IMR-90 (cell line): ENCODE results near the gene ABCB9. TPM values are rescaled to one million over a fixed set of nuclear protein-coding genes. Genes with fewer than 3 reads are reported as not detected.

ENCODE experiments used
- ATAC-seq: fragments of 200-7000 bp; cut with Tn5 transposase; 2 replicates; pipeline ENCODE4 v1.9.1; 2020; ENCODE audit warnings: low read depth, mild to moderate bottlenecking, moderate library complexity
- BruUV-seq: library from RNA; stranded (reverse); fragments of 400-500 nt; replicated peaks from 2 replicates; lab custom pipeline; 2021; lab: Mats Ljungman, UMichigan
- CTCF ChIA-PET: fragments of 300-600 bp; formaldehyde crosslinking; extraction: SDS; loops from one replicate; lab custom pipeline; 2021; ENCODE audit warnings: antibody characterized with exemption; lab: Yijun Ruan, JAX
- POLR2A ChIA-PET: fragments of 300-600 bp; sonication (Branson Sonifier 250); formaldehyde crosslinking; loops from one replicate; lab custom pipeline; 2022; ENCODE audit warnings: antibody characterized with exemption; ENCODE audit not compliant: unreplicated experiment; lab: Charles Lee
- DNase-seq: peaks from one replicate; pipeline ENCODE4 v3.0.0; 2013
- H2AFZ ChIP-seq: replicated peaks from 2 replicates; pipeline ENCODE3; 2013; ENCODE audit warnings: low read length, mild to moderate bottlenecking; ENCODE audit not compliant: poor library complexity
- H2AK5ac ChIP-seq: 2 replicates; pipeline ENCODE4 v1.6.1; 2013; ENCODE audit warnings: low read depth, low read length, inconsistent platforms
- H2AK9ac ChIP-seq: replicated peaks from 2 replicates; pipeline ENCODE3; 2013; ENCODE audit warnings: mild to moderate bottlenecking, low read depth, low read length, moderate library complexity; ENCODE audit not compliant: poor library complexity
- H2BK120ac ChIP-seq: 2 replicates; pipeline ENCODE4 v1.6.1; 2013; ENCODE audit warnings: low read depth, low read length, inconsistent platforms
- H2BK15ac ChIP-seq: 3 replicates; pipeline ENCODE4 v1.6.1; 2013; ENCODE audit warnings: low read depth, low read length, inconsistent platforms
- H2BK20ac ChIP-seq: 2 replicates; pipeline ENCODE4 v1.6.1; 2013; ENCODE audit warnings: low read depth, mild to moderate bottlenecking, inconsistent platforms, low read length, moderate library complexity
- H2BK5ac ChIP-seq: 2 replicates; pipeline ENCODE4 v1.6.1; 2013; ENCODE audit warnings: mild to moderate bottlenecking, low read depth, low read length, inconsistent platforms; ENCODE audit not compliant: poor library complexity, severe bottlenecking
- H3K14ac ChIP-seq: replicated peaks from 2 replicates; pipeline ENCODE4 v1.6.1; 2013; ENCODE audit warnings: low read depth, low read length, inconsistent platforms
- H3K18ac ChIP-seq: 2 replicates; pipeline ENCODE4 v1.6.1; 2013; ENCODE audit warnings: low read depth, low read length, control low read depth
- H3K23ac ChIP-seq: 2 replicates; pipeline ENCODE4 v1.6.1; 2013; ENCODE audit warnings: low read depth, low read length, inconsistent platforms
- H3K27ac ChIP-seq: 2 replicates; pipeline ENCODE4 v1.5.1; 2013; ENCODE audit warnings: mild to moderate bottlenecking, control low read depth, low read length; ENCODE audit not compliant: insufficient read depth
- H3K27me3 ChIP-seq: 2 replicates; pipeline ENCODE4 v1.6.1; 2013; ENCODE audit warnings: low read length; ENCODE audit not compliant: control insufficient read depth, insufficient read depth
- H3K36me3 ChIP-seq: 2 replicates; pipeline ENCODE4 v1.6.1; 2013; ENCODE audit warnings: low read length, mixed read lengths; ENCODE audit not compliant: control insufficient read depth, insufficient read depth
- H3K4ac ChIP-seq: 2 replicates; pipeline ENCODE4 v1.6.1; 2013; ENCODE audit warnings: low read depth, low read length, inconsistent platforms
- H3K4me1 ChIP-seq: 2 replicates; pipeline ENCODE4 v1.6.1; 2013; ENCODE audit warnings: low read length, mixed read lengths; ENCODE audit not compliant: control insufficient read depth, insufficient read depth
- H3K4me2 ChIP-seq: 2 replicates; pipeline ENCODE4 v1.6.1; 2013; ENCODE audit warnings: low read depth, mild to moderate bottlenecking, control low read depth, low read length, moderate library complexity
- H3K4me3 ChIP-seq: 2 replicates; pipeline ENCODE4 v1.5.1; 2013; ENCODE audit warnings: low read depth, mild to moderate bottlenecking, control low read depth, low read length, moderate library complexity; ENCODE audit not compliant: insufficient read depth
- H3K56ac ChIP-seq: 2 replicates; pipeline ENCODE4 v1.6.1; 2013; ENCODE audit warnings: low read length, inconsistent platforms; ENCODE audit not compliant: insufficient read depth; ENCODE audit errors: extremely low read depth
- H3K79me1 ChIP-seq, 2 experiments: 2 replicates each; pipeline ENCODE4 v1.6.1; 2013; ENCODE audit warnings: low read length in 2 of 2, inconsistent platforms in 1 of 2, low read depth in 1 of 2
- H3K9ac ChIP-seq: 2 replicates; pipeline ENCODE4 v1.6.1; 2013; ENCODE audit warnings: low read depth, low read length, control low read depth
- H3K9me1 ChIP-seq: 2 replicates; pipeline ENCODE4 v1.6.1; 2013; ENCODE audit warnings: low read length, inconsistent platforms; ENCODE audit not compliant: insufficient read depth
- H3K9me3 ChIP-seq: 2 replicates; pipeline ENCODE4 v1.6.1; 2013; ENCODE audit warnings: low read length; ENCODE audit not compliant: control insufficient read depth, insufficient read depth
- H4K20me1 ChIP-seq: 2 replicates; pipeline ENCODE4 v1.6.1; 2013; ENCODE audit warnings: low read length, inconsistent platforms; ENCODE audit not compliant: insufficient read depth
- H4K5ac ChIP-seq: 2 replicates; pipeline ENCODE4 v1.6.1; 2013; ENCODE audit warnings: mild to moderate bottlenecking, low read depth, low read length, control low read depth
- H4K8ac ChIP-seq, 2 experiments: 2 replicates each; pipeline ENCODE4 v1.6.1; 2013; ENCODE audit warnings: low read depth in 2 of 2, low read length in 2 of 2, control low read depth in 1 of 2, inconsistent platforms in 1 of 2
- H4K91ac ChIP-seq: 2 replicates; pipeline ENCODE4 v1.6.1; 2013; ENCODE audit warnings: low read depth, low read length, inconsistent platforms; ENCODE audit not compliant: insufficient read depth
- CEBPB ChIP-seq: IDR thresholded peaks from 2 replicates; pipeline ENCODE4 v1.6.1; 2012; ENCODE audit warnings: low read depth, low read length, improper control_type of control experiment
- CHD1 ChIP-seq: IDR thresholded peaks from 2 replicates; pipeline ENCODE4 v1.6.1; 2012; ENCODE audit warnings: low read depth, low read length, improper control_type of control experiment
- MAFK ChIP-seq: IDR thresholded peaks from 2 replicates; pipeline ENCODE4 v1.6.1; 2012; ENCODE audit warnings: low read depth, low read length, improper control_type of control experiment
- MAZ ChIP-seq: IDR thresholded peaks from 2 replicates; pipeline ENCODE4 v1.6.1; 2012; ENCODE audit warnings: low read depth, mild to moderate bottlenecking, low read length, improper control_type of control experiment, moderate library complexity, borderline replicate concordance
- NFE2L2 ChIP-seq: fragments of 150-350 bp; IDR thresholded peaks from 2 replicates; pipeline ENCODE4 v1.6.1; 2016; ENCODE audit warnings: low read depth, mild to moderate bottlenecking, low read length
- POLR2A ChIP-seq: IDR thresholded peaks from 2 replicates; pipeline ENCODE4 v1.6.1; 2012; ENCODE audit warnings: mild to moderate bottlenecking, low read depth, low read length
- RFX5 ChIP-seq: IDR thresholded peaks from 2 replicates; pipeline ENCODE4 v1.8.0; 2012; ENCODE audit warnings: low read depth, mild to moderate bottlenecking, low read length, moderate library complexity
- WGBS, 2 experiments: methylation state at CpG; one replicate each; pipeline versions ENCODE4 v1.1.5 to v1.1.7; 2013; ENCODE audit warnings: missing lambda C conversion rate in 2 of 2; ENCODE audit not compliant: insufficient read length in 1 of 2; ENCODE audit errors: extremely low coverage in 2 of 2; 5-methylcytosine and 5-hydroxymethylcytosine counted together
- dilution Hi-C: fragments of 300-500 bp; cut with HindIII; formaldehyde crosslinking; loops from one replicate; pipeline ENCODE4 v1.14.3; 2018; ENCODE audit warnings: low sequenced_read_pairs; ENCODE audit not compliant: unreplicated experiment
- in situ Hi-C: fragments of 300-500 bp; cut with MboI; formaldehyde crosslinking; loops from 3 replicates; pipeline ENCODE4 v1.14.3; 2019; ENCODE audit warnings: low sequenced_read_pairs, inconsistent platforms, mixed read lengths
- intact Hi-C: fragments of 100-400 bp; cut with micrococcal nuclease; formaldehyde crosslinking; loops from 2 replicates; pipeline ENCODE4 v1.10.0; 2022
- polyA plus RNA-seq, 3 experiments: library from polyadenylated mRNA; depleted of rRNA; stranded (reverse); fragments of >200 nt; gene quantifications; 2 replicates each; pipeline ENCODE4 v1.2.3, GENCODE V29; 2012; ENCODE audit warnings: low replicate concordance in 1 of 3
- total RNA-seq: library from RNA; depleted of rRNA; stranded (reverse); fragments of >200 nt; gene quantifications from 2 replicates; pipeline ENCODE4 v1.2.3, GENCODE V29; 2012
- TF ChIP-seq, protein P1 (sequence below): fragments of 150-350 bp; IDR thresholded peaks from 2 replicates; pipeline ENCODE4 v1.6.1; 2017; ENCODE audit warnings: mild to moderate bottlenecking, antibody characterized with exemption, low read length, low read depth

ABCB9 gene
- total and polyA plus RNA-seq, 2 of the 4 experiments (the other 2 are of a cell fraction) = 5.6 to 8.3 TPM

DNA sequence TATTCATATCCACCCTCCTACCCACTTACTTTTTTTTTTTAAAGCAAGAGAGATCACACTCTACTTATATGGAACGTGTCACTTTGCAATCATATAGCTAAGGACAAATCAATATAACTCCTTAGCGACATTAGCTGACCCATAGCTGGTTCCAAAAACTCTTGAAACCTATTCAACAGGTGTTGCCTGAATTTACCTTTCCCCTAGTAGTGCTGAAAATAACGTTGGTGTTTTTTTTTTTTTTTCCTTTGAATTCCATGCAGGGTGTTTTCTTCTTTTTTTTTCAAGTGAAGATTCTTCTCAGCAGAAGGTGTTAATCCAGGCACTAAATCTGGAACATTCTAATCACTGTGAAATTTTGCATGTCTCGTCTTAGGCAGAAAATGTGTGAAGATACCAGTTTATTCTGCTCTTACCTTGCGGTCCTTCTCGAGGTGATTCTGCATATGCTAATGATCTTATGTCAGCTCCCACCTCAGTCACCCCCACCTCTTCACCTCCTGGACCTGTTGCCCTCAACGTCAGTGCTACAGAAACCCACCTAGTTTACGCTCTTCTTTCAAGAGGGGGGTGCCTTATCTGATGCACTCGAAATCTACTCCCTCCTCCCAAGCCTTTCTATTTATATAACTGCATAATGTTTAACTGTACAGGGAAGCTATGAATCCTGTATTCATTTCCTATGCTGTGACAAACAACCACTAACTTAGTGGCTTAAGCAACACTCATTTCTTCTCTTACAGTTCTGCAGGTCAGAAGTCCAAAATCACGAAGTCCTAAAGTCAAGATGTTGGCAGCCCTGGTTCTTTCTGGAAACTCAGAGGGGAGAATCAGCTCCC, 63.2 kb downstream of the ABCB9 start:
- Histone ChIP-seq H4K5ac (no peak overlapping the region), H3K79me1 (peaks cover 0 to 3% of the 10 kb centered on the region in 2 experiments; a peak in 1 of 4 replicates), H3K27me3 (no peaks in the 10 kb centered on the region; the same call in 1 of the 2 replicates), H3K56ac (no peak overlapping the region), H3K23ac (no peak overlapping the region), H2BK15ac (no peak overlapping the region), H3K4me3 (no peak overlapping the region), H2AK9ac (no peak overlapping the region), H4K91ac (no peak overlapping the region), H3K4me1 (peaks cover 3% of the 10 kb centered on the region), H3K9me1 (0 out of 2 replicates have a peak, but pooled peaks cover 6% of the 10 kb centered on the region), H2BK20ac (no peak overlapping the region), H3K27ac (no peak overlapping the region), H2AFZ (peak overlapping the region; percentile 66), H2BK120ac (no peak overlapping the region), H2AK5ac (no peak overlapping the region), H3K18ac (no peak overlapping the region), H3K9me3 (no peaks in the 10 kb centered on the region), H4K20me1 (peaks cover 4% of the 10 kb centered on the region; the same call in 1 of the 2 replicates), H3K4me2 (peak overlapping the region; percentile 26; the same call in 1 of the 2 replicates), H3K36me3 (no peaks in the 10 kb centered on the region), H3K4ac (no peak overlapping the region), H2BK5ac (no peak overlapping the region), H4K8ac (no peak overlapping the region), H3K9ac (no peak overlapping the region), H3K14ac (no peak overlapping the region)
- DNase-seq (no peak), ATAC-seq (peak; percentile 37; the same call in 1 of the 2 replicates)
- no peak for TF ChIP-seq MAZ
- no peak for TF ChIP-seq MAFK
- no peak for TF ChIP-seq NFE2L2
- no peak for TF ChIP-seq CHD1
- TF ChIP-seq RFX5 = no peak
- no peak for TF ChIP-seq POLR2A
- TF ChIP-seq, protein P1, sequence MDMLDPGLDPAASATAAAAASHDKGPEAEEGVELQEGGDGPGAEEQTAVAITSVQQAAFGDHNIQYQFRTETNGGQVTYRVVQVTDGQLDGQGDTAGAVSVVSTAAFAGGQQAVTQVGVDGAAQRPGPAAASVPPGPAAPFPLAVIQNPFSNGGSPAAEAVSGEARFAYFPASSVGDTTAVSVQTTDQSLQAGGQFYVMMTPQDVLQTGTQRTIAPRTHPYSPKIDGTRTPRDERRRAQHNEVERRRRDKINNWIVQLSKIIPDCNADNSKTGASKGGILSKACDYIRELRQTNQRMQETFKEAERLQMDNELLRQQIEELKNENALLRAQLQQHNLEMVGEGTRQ = no peak
- no peak for TF ChIP-seq CEBPB
- intact Hi-C loops (no loop called here), in situ Hi-C loops (no loop called here), dilution Hi-C loops (no loop called here)
- 33% methylated on average over 2 of the region's 10 CpGs; no CpG with 5 or more reads in 1 of the 2 experiments for WGBS, 2 experiments
- ChIA-PET CTCF (interaction anchor here (0.7 to 1.3 kb wide), 3 partner anchors 15 to 109 kb away, joined by 3 to 5 read pairs (median 4); no protein-coding TSS in a partner anchor), POLR2A (no interaction called here)
- BruUV-seq = no TSS peak
